HAP-1 (cell line): ENCODE results near the gene SORBS2.

Experiments
- DNase-seq, 2 experiments: peaks; one replicate each; pipeline ENCODE4 v3.0.0-alpha.2; 2016 to 2020; ENCODE audit warnings: low spot score in 2 of 2
- H3K27me3 ChIP-seq: fragments of 250-450 bp; sonication (Bioruptor Pico); 2 replicates; pipeline ENCODE4 v1.5.1; 2020; ENCODE audit warnings: low read depth, mild to moderate bottlenecking, moderate library complexity
- H3K36me3 ChIP-seq: fragments of 250-450 bp; sonication (Bioruptor Pico); replicated peaks from 2 replicates; pipeline ENCODE4 v1.5.1; 2020; ENCODE audit warnings: mild to moderate bottlenecking
- H3K4me1 ChIP-seq: fragments of 250-450 bp; sonication (Bioruptor Pico); 2 replicates; pipeline ENCODE4 v1.5.1; 2020; ENCODE audit warnings: mild to moderate bottlenecking
- H3K4me3 ChIP-seq: fragments of 250-450 bp; sonication (Bioruptor Pico); 2 replicates; pipeline ENCODE4 v1.5.1; 2020; ENCODE audit warnings: mild to moderate bottlenecking, moderate library complexity
- H3K9me3 ChIP-seq: fragments of 250-450 bp; sonication (Bioruptor Pico); 2 replicates; pipeline ENCODE4 v1.5.1; 2020; ENCODE audit warnings: mild to moderate bottlenecking, moderate library complexity
- in situ Hi-C: fragments of 300-500 bp; cut with MboI; formaldehyde crosslinking; loops from 3 replicates; pipeline ENCODE4 v1.14.3; 2020; ENCODE audit warnings: low sequenced_read_pairs, inconsistent platforms, mixed read lengths

SORBS2 gene

DNA sequence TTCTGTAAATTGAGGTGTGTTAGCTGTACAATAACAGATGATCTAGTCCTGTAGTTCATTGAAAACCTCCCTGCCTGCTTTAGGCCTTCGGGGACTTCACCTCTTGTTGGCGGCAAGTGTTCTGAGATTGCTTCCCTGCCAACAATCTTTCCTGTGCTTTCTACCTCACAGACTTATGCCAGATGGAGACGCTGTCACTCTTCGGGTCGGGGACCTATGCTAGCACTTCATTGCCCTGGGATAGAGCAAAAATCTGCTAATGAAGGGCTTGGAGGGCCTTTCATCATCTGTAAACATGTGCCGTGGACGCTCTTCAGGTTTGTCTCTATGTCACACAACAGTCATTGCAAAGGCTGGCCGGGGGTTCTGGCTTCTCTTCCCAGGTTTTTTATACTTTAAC, 272.0 kb downstream of the SORBS2 start:
- H3K27me3 ChIP-seq = no peaks in the 10 kb centered on the region; the same call in 1 of the 2 replicates
- in situ Hi-C loops = no loop called here

DNA sequence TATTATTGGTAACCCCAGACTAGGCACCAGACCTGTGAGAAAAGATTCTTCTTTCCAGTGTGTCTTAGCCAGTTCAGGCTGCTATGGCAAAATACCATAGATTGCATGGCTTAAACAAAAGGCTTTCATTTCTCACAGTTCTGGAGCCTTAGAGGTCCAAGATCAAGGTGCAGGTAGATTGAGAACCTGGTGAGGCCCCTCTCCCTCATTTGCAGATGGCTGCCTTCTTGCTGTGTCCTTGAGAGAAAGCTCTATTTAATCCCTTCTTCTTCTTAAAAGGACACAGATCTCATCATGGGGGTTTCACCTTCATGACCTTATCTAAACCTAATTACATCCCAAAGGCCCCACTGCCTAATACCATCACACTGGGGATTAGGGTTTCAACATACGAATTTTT, 273.2 kb downstream of the SORBS2 start:
- Histone ChIP-seq H3K4me1 (no peaks in the 10 kb centered on the region), H3K4me3 (no peak overlapping the region), H3K27me3 (no peaks in the 10 kb centered on the region; the same call in 1 of the 2 replicates), H3K36me3 (no peaks in the 10 kb centered on the region), H3K9me3 (no peaks in the 10 kb centered on the region)
- DNase-seq = no peak
- in situ Hi-C loops = no loop called here

More for the DNA sequence above, 272.0 kb downstream of the SORBS2 start:
- Histone ChIP-seq H3K36me3 (no peaks in the 10 kb centered on the region), H3K9me3 (no peaks in the 10 kb centered on the region), H3K4me1 (no peaks in the 10 kb centered on the region), H3K4me3 (no peak overlapping the region)
- no peak for DNase-seq

- no peaks in the 10 kb centered on the region for H3K36me3 ChIP-seq
- no peak overlapping the region for H3K4me3 ChIP-seq
- H3K27me3 ChIP-seq = no peaks in the 10 kb centered on the region; the same call in 1 of the 2 replicates
- H3K4me1 ChIP-seq = no peaks in the 10 kb centered on the region
- no peaks in the 10 kb centered on the region for H3K9me3 ChIP-seq
- in situ Hi-C loops = no loop called here
- no peak for DNase-seq
Observed at GRCh38 chr4:185536411-185536709, 275.6 kb downstream of the SORBS2 start.

DNA sequence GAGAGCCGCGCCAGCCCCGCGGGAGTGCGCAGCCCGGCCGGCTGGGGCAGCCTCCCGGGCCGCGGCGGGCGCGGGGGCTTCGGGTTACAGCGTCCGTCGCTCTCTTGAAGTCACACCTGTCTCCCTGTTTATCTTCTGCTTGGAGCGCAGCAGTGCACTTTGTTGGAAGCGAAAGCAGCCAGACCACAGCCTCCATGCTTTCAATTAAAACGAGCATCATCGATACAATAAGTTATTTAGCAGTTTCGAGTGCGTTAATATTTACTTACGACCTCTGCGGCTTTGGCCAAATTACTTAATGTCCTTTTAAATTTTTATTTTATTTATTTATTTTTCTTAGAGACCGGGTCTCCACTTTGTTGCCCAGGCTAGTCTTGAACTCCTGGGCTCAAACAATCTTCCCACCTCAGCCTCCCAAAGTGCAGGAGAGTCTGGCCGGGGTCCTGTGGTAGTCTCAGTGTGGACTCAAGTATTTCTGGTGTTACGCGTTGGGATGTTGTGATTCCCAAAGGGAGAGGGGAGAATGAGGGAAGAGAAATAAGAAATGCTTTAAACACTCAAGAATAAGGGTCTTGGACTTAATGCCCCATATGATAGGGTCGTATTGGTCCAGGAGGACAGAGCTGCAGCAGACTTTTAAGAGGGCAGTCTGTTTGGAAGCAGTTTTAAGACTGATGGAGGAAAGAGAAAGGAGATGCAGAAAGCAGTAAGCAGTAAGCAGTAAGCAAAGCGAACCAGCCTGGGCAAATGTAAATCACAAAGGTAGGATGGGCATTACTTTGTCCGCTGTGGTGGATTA, 276.2 kb downstream of the SORBS2 start:
- no peaks in the 10 kb centered on the region; the same call in 1 of the 2 replicates for H3K27me3 ChIP-seq
- no peaks in the 10 kb centered on the region for H3K36me3 ChIP-seq
- no peaks in the 10 kb centered on the region for H3K4me1 ChIP-seq
- H3K9me3 ChIP-seq = no peaks in the 10 kb centered on the region
- in situ Hi-C loops = no loop called here
- no peak overlapping the region for H3K4me3 ChIP-seq
- DNase-seq = no peak
